Mesenchymal stem cell (in vitro differentiated cells and primary cell): ENCODE data around the gene AKAP6.

Source experiments
- DNase-seq: peaks from one replicate; pipeline ENCODE4 v3.0.0-alpha.2; 2013
- H2AFZ ChIP-seq: one replicate; pipeline ENCODE4 v1.6.1; 2013; ENCODE audit warnings: low read depth, mild to moderate bottlenecking, control low read depth, inconsistent platforms, low read length, moderate library complexity
- H2AK5ac ChIP-seq: 2 replicates; pipeline ENCODE4 v1.6.1; 2013; ENCODE audit warnings: low read length, moderate library complexity, mild to moderate bottlenecking, inconsistent platforms; ENCODE audit not compliant: severe bottlenecking
- H2BK120ac ChIP-seq: one replicate; pipeline ENCODE4 v1.6.1; 2013; ENCODE audit warnings: low read depth, mild to moderate bottlenecking, inconsistent platforms, low read length, moderate library complexity
- H2BK12ac ChIP-seq, 2 experiments: one replicate each; pipeline ENCODE4 v1.6.1; 2013; ENCODE audit warnings: inconsistent platforms in 2 of 2, low read length in 2 of 2, mild to moderate bottlenecking in 2 of 2, moderate library complexity in 2 of 2, control low read depth in 1 of 2
- H2BK15ac ChIP-seq: one replicate; pipeline ENCODE4 v1.6.1; 2013; ENCODE audit warnings: mild to moderate bottlenecking, low read depth, inconsistent platforms; ENCODE audit not compliant: poor library complexity, severe bottlenecking
- H2BK5ac ChIP-seq: 2 replicates; pipeline ENCODE4 v1.6.1; 2013; ENCODE audit warnings: low read depth, mild to moderate bottlenecking, low read length, control low read depth, inconsistent platforms; ENCODE audit not compliant: poor library complexity, severe bottlenecking
- H3K14ac ChIP-seq, 2 experiments: one replicate each; pipeline ENCODE4 v1.6.1; 2013; ENCODE audit warnings: inconsistent platforms in 2 of 2, low read length in 2 of 2, control low read depth in 1 of 2, mild to moderate bottlenecking in 1 of 2, moderate library complexity in 1 of 2
- H3K18ac ChIP-seq, 2 experiments: one replicate each; pipeline ENCODE4 v1.6.1; 2013; ENCODE audit warnings: inconsistent platforms in 2 of 2, low read length in 2 of 2, control low read depth in 1 of 2, low read depth in 1 of 2, mild to moderate bottlenecking in 1 of 2
- H3K23ac ChIP-seq, 2 experiments: one replicate each; pipeline ENCODE4 v1.6.1; 2013; ENCODE audit warnings: inconsistent platforms in 2 of 2, low read length in 2 of 2, mild to moderate bottlenecking in 2 of 2, moderate library complexity in 2 of 2, control low read depth in 1 of 2
- H3K27ac ChIP-seq: 2 replicates; pipeline ENCODE4 v1.5.1; 2013; ENCODE audit warnings: mild to moderate bottlenecking, moderate library complexity, low read length, control low read depth, inconsistent platforms; ENCODE audit not compliant: poor library complexity, severe bottlenecking
- H3K27me3 ChIP-seq, 2 experiments: 2 replicates each; pipeline versions ENCODE4 v1.6.1 to v1.7.0; 2013; ENCODE audit warnings: low read length in 2 of 2, mild to moderate bottlenecking in 2 of 2, moderate library complexity in 2 of 2, control low read depth in 1 of 2, inconsistent platforms in 1 of 2; ENCODE audit not compliant: control insufficient read depth in 1 of 2, insufficient read depth in 1 of 2
- H3K36me3 ChIP-seq, 2 experiments: 2 replicates each; pipeline versions ENCODE4 v1.6.1 to v1.7.0; 2013; ENCODE audit warnings: low read length in 2 of 2, control low read depth in 1 of 2, inconsistent platforms in 1 of 2, low read depth in 1 of 2, mild to moderate bottlenecking in 1 of 2; ENCODE audit not compliant: insufficient read depth in 2 of 2, control insufficient read depth in 1 of 2
- H3K4ac ChIP-seq, 2 experiments: one replicate each; pipeline ENCODE4 v1.6.1; 2013; ENCODE audit warnings: inconsistent platforms in 2 of 2, low read length in 2 of 2, mild to moderate bottlenecking in 2 of 2, moderate library complexity in 2 of 2, control low read depth in 1 of 2, low read depth in 1 of 2
- H3K4me1 ChIP-seq: 2 replicates; pipeline ENCODE4 v1.6.1; 2013; ENCODE audit warnings: low read depth, low read length, control low read depth; ENCODE audit not compliant: control insufficient read depth, insufficient read depth
- H3K4me2 ChIP-seq: 2 replicates; pipeline ENCODE4 v1.6.1; 2013; ENCODE audit warnings: low read length, mild to moderate bottlenecking, inconsistent platforms; ENCODE audit not compliant: poor library complexity, severe bottlenecking
- H3K4me3 ChIP-seq, 2 experiments: 2 replicates each; pipeline versions ENCODE4 v1.5.1 to v1.7.0; 2013; ENCODE audit warnings: low read length in 2 of 2, mild to moderate bottlenecking in 2 of 2, control low read depth in 1 of 2, low read depth in 1 of 2; ENCODE audit not compliant: insufficient read depth in 1 of 2
- H3K79me1 ChIP-seq: replicated peaks from 2 replicates; pipeline ENCODE4 v1.6.1; 2013; ENCODE audit warnings: mild to moderate bottlenecking, control low read depth, low read length, inconsistent platforms; ENCODE audit not compliant: poor library complexity, severe bottlenecking
- H3K9ac ChIP-seq: 2 replicates; pipeline ENCODE4 v1.7.0; 2013; ENCODE audit warnings: mild to moderate bottlenecking, low read length, moderate library complexity
- H3K9me3 ChIP-seq: 2 replicates; pipeline ENCODE4 v1.7.0; 2013; ENCODE audit warnings: mild to moderate bottlenecking, low read length; ENCODE audit not compliant: control insufficient read depth
- H4K8ac ChIP-seq: one replicate; pipeline ENCODE4 v1.6.1; 2013; ENCODE audit warnings: inconsistent platforms, mild to moderate bottlenecking, low read length, moderate library complexity
- H4K91ac ChIP-seq: one replicate; pipeline ENCODE4 v1.6.1; 2013; ENCODE audit warnings: mild to moderate bottlenecking, low read length, inconsistent platforms
- WGBS: methylation state at CpG from one replicate; pipeline ENCODE4 v1.1.7; 2013; ENCODE audit warnings: mixed read lengths; 5-methylcytosine and 5-hydroxymethylcytosine counted together

Gene AKAP6

GRCh38 chr14:32434880-32435279 lies 105.8 kb downstream of the AKAP6 start:
- Histone ChIP-seq H3K4me1 (peaks cover 2% of the 10 kb centered on the region), H3K9ac (no peak overlapping the region), H3K18ac (no peak overlapping the region), H3K4ac (no peak overlapping the region), H3K4me2 (no peak overlapping the region), H3K36me3 (no peaks in the 10 kb centered on the region), H3K4me3 (no peak overlapping the region), H3K23ac (no peak overlapping the region), H2BK12ac (no peak overlapping the region), H3K14ac (no peak overlapping the region), H2BK15ac (no peak overlapping the region), H2BK120ac (no peak overlapping the region), H2AFZ (no peak overlapping the region), H4K8ac (no peak overlapping the region), H3K27ac (no peak overlapping the region), H4K91ac (no peak overlapping the region), H2BK5ac (no peak overlapping the region), H3K27me3 (no peaks in the 10 kb centered on the region), H3K79me1 (no peaks in the 10 kb centered on the region), H2AK5ac (no peak overlapping the region), H3K9me3 (no peaks in the 10 kb centered on the region)
- no peak for DNase-seq

- no peak overlapping the region for H2BK12ac ChIP-seq
These were observed 106.3 kb downstream of the AKAP6 start for GRCh38 chr14:32435411-32435810.

GRCh38 chr14:32436993-32437392 lies 107.9 kb downstream of the AKAP6 start:
- Histone ChIP-seq H3K4ac (no peak overlapping the region), H3K27ac (no peak overlapping the region), H3K14ac (no peak overlapping the region), H3K4me3 (no peak overlapping the region), H3K9ac (no peak overlapping the region), H2AK5ac (no peak overlapping the region), H4K8ac (no peak overlapping the region), H3K27me3 (no peaks in the 10 kb centered on the region), H3K4me2 (no peak overlapping the region), H3K36me3 (no peaks in the 10 kb centered on the region), H3K4me1 (peaks cover 2% of the 10 kb centered on the region), H2BK12ac (no peak overlapping the region), H3K9me3 (no peaks in the 10 kb centered on the region), H3K79me1 (no peaks in the 10 kb centered on the region), H2AFZ (no peak overlapping the region), H2BK120ac (no peak overlapping the region), H2BK5ac (no peak overlapping the region), H3K18ac (no peak overlapping the region), H3K23ac (no peak overlapping the region), H4K91ac (no peak overlapping the region), H2BK15ac (no peak overlapping the region)
- no peak for DNase-seq
- 100% methylated on average over 1 of the region's 1 CpG for WGBS

More at GRCh38 chr14:32435411-32435810, 106.3 kb downstream of the AKAP6 start:
- H3K27me3 ChIP-seq, result no peaks in the 10 kb centered on the region
- H3K14ac ChIP-seq, result no peak overlapping the region
- DNase-seq, result no peak
- H3K27ac ChIP-seq, result no peak overlapping the region
- H3K36me3 ChIP-seq, result no peaks in the 10 kb centered on the region
- H2BK5ac ChIP-seq, result no peak overlapping the region
- no peak overlapping the region for H2AFZ ChIP-seq
- H2AK5ac ChIP-seq, result no peak overlapping the region
- H3K4me1 ChIP-seq, result peaks cover 2% of the 10 kb centered on the region
- H3K4me3 ChIP-seq, result no peak overlapping the region
- WGBS, result 80% methylated on average over 2 of the region's 2 CpGs
- no peak overlapping the region for H3K9ac ChIP-seq
- no peak overlapping the region for H4K91ac ChIP-seq
- no peak overlapping the region for H2BK15ac ChIP-seq
- no peaks in the 10 kb centered on the region for H3K79me1 ChIP-seq
- no peak overlapping the region for H3K18ac ChIP-seq
- no peaks in the 10 kb centered on the region for H3K9me3 ChIP-seq
- H3K23ac ChIP-seq, result no peak overlapping the region
- no peak overlapping the region for H3K4me2 ChIP-seq
- no peak overlapping the region for H4K8ac ChIP-seq
- H2BK120ac ChIP-seq, result no peak overlapping the region
- H3K4ac ChIP-seq, result no peak overlapping the region

- peak overlapping the region; percentile 42 for H2AFZ ChIP-seq
- no peak overlapping the region for H3K4me2 ChIP-seq
- no peaks in the 10 kb centered on the region for H3K9me3 ChIP-seq
- H3K23ac ChIP-seq, result no peak overlapping the region
- no peak overlapping the region for H3K14ac ChIP-seq
- H3K9ac ChIP-seq, result peak overlapping the region; percentile 23
- H2BK12ac ChIP-seq, result no peak overlapping the region
- no peak overlapping the region for H3K27ac ChIP-seq
- no peaks in the 10 kb centered on the region for H3K27me3 ChIP-seq
- H4K8ac ChIP-seq, result no peak overlapping the region
- no peaks in the 10 kb centered on the region for H3K79me1 ChIP-seq
- H3K4me3 ChIP-seq, result no peak overlapping the region
- 97% methylated on average over 1 of the region's 1 CpG for WGBS
- DNase-seq, result no peak
- H3K4ac ChIP-seq, result no peak overlapping the region
- no peaks in the 10 kb centered on the region for H3K36me3 ChIP-seq
- H4K91ac ChIP-seq, result no peak overlapping the region
- H2BK120ac ChIP-seq, result no peak overlapping the region
- no peak overlapping the region for H2AK5ac ChIP-seq
- H3K4me1 ChIP-seq, result no peaks in the 10 kb centered on the region
- no peak overlapping the region for H3K18ac ChIP-seq
- no peak overlapping the region for H2BK15ac ChIP-seq
- no peak overlapping the region for H2BK5ac ChIP-seq
These were observed 109.4 kb downstream of the AKAP6 start for GRCh38 chr14:32438517-32438916.
